ENCODE measurements around the gene ARMH3.

Gene ARMH3

DNA sequence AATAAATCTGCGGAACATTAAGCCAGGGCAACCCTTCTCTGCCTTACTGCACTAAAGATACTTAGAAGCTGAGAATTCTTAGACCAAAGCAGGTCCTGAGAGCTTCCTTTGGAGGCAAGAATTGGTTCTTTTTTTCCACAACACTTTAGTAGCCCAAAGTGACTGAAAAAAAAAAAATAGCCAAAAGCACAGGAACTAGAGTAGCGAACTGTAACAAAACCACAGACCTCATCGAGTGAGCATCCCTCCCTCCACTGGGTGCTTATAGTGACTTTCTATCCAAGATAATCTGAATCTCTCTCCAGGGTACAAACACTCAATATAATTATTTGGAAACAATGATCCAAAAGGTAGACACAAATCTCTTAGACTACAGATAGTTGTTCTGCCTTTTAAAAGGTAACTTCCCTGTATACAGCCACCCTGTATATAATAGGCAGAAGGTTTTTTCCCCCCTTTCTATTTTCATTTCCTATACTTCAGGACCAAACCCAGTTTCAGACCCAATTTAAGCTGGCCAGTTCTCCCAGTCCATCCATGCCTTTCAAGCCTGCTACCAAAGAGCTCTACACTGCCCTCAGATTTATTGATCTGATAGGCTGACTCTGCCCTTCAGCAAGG is 180.8 kb downstream of the ARMH3 start:
- H3K4me3 ChIP-seq (ENCODE audit: low read depth, low read length): no peak overlapping the region
- no peak for TF ChIP-seq CTCF (IDR thresholded peaks at IDR 0.05; ENCODE audit: low read depth, low read length)

- H3K4me3 ChIP-seq (ENCODE audit: low read depth, low read length): no peak overlapping the region
- no peak for TF ChIP-seq CTCF (IDR thresholded peaks at IDR 0.05; ENCODE audit: low read depth, low read length)
Measured at GRCh38 chr10:101874252-101874651, 181.7 kb downstream of the ARMH3 start.

DNA sequence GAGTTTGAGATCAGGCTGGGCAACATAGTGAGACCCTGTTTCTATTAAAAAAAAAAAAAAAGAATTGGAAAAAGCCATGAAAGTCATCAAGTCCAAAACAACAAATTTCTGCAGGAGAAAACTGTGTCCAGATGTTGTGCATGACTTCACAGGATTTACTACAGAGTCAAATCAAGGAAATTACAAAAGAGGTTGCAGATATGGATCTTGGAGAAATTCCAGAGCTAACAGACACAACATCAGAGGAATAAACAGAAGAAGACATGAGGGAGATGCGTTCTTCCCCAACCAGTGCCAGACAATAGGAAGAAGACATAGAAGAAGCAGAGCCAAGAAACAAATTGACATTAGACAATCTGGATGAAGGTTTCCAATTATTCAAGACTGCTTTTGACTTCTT is 188.0 kb downstream of the ARMH3 start:
- TF ChIP-seq CTCF (IDR thresholded peaks at IDR 0.05; ENCODE audit: low read depth, low read length): no peak
- H3K4me3 ChIP-seq (ENCODE audit: low read depth, low read length): no peak overlapping the region

GRCh38 chr10:101859530-101859929 is 196.4 kb downstream of the ARMH3 start:
- no peak overlapping the region for H3K4me3 ChIP-seq (ENCODE audit: low read depth, low read length)
- TF ChIP-seq CTCF (IDR thresholded peaks at IDR 0.05; ENCODE audit: low read depth, low read length): no peak

DNA sequence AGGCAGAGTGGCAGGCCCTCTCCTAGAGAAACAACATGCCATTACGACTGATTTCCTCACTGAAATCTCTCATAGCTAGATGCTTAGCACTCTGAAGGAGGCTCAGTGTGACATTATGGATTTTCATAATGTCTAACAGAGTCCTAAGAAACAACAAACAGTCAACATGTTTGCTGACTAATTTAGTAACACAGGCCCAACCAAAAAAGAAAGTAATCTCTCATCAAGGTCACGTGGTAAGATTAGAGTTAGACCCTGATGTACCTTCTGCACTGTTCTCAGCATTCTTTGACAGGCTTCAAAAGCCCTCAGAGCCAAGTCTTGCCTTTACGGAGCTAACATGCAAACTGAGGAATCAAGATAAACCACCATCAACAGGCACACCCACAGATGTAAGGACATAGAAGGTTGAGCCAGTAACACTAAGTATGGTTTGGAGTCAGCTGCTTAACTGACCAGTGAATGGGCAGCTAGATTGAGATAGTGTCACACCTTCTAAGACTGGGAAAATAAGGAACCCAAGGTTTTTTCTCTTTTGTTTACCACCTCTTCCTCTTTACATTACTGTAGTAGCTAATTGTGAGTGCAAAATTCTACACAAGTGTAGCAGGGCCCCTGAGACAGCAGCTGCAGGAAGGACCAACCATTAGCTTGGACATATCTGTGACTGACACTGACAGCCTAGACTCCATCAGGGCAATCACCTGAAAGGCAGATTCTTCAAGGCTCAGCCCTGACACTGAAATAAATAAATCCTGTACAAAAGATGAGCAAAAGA is 197.1 kb downstream of the ARMH3 start:
- no peak for TF ChIP-seq CTCF (IDR thresholded peaks at IDR 0.05; ENCODE audit: low read depth, low read length)
- no peak overlapping the region for H3K4me3 ChIP-seq (ENCODE audit: low read depth, low read length)

GRCh38 chr10:101857802-101858476 is 198.0 kb downstream of the ARMH3 start:
- TF ChIP-seq CTCF (IDR thresholded peaks at IDR 0.05; ENCODE audit: low read depth, low read length): no peak
- H3K4me3 ChIP-seq (ENCODE audit: low read depth, low read length): no peak overlapping the region

DNA sequence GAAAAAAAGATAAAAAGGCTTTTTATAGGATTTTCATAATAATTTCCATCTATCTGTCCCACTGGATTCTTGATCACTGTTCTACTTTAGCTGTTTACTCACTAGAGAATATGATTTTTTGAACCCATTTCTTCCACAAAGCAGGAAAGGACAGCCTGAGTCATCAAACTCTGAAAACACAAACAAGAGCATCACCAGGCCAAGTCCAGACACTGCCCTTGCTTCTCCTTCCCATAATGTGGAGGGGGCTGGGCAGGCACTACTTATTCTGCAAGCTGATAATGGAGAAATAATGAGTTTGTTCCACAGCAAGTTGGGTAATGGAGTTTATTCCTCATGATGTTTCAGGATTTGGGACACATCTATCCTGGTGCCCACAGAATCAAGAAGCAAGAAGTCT is 199.3 kb downstream of the ARMH3 start:
- no peak overlapping the region for H3K4me3 ChIP-seq (ENCODE audit: low read depth, low read length)
- TF ChIP-seq CTCF (IDR thresholded peaks at IDR 0.05; ENCODE audit: low read depth, low read length): no peak
